Suprapubic skin (tissue), 3 donors: ENCODE measurements around the gene OSM.

Experiments used
- POLR2A ChIP-seq, 2 donors: fragments of 450-650 bp; IDR thresholded peaks; one replicate each; pipeline ENCODE4 v1.6.1; 2017; ENCODE audit warnings: antibody characterized with exemption in 2 of 2, mild to moderate bottlenecking in 2 of 2, moderate library complexity in 2 of 2
- TF ChIP-seq, protein P1 (sequence below), 2 donors: fragments of 200-600 bp in 1 of 2; fragments of 450-650 bp in 1 of 2; sonication (generic) in 1 of 2; IDR thresholded peaks; one replicate each; pipeline ENCODE4 v1.5.1; 2016 to 2019; ENCODE audit warnings: antibody characterized with exemption in 2 of 2, mild to moderate bottlenecking in 1 of 2, moderate library complexity in 1 of 2

DNA sequence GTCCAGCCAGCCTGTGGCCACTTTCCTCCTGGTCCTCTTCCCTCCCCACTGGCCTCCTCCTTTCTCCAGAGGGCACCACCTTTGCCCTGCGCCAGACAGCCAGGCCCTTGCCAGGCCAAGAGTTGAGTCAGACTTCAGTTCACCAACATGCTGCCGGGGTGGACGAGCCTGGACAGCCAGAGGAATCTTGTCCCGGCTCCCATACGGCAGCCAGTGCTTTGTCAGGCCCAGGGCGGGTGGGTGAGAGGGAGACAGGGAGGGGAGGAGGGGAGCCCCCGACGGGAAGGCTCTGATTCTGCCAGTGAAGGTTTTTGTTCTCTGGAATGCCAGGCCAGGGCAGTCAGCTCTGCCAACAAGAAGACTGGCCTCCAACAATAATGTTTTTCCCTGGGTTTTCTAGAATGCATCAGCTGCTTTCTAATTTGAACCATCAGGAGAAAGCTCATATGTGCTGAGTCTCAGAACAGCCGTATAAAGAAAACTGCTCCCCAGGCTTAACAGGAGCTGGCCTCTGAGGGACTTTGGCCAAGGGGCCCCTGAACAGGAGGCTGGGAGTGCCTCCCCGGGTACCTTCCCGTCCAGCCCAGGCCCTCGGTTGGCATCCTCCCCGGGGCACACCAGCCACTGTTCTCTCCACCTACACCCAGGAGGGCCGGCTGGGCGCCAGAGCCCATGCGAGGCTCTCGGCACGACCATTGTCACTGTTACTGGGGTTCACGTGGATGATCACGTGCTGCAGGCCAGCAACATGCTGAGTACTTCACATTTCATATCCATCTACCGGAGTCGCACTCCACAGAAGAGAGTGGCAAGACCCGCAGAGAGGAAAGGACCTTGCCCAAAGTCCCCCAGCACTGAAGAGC, 48.7 kb downstream of the OSM start:
- TF ChIP-seq POLR2A (IDR thresholded peaks at IDR 0.05): no peak
- TF ChIP-seq, protein P1, sequence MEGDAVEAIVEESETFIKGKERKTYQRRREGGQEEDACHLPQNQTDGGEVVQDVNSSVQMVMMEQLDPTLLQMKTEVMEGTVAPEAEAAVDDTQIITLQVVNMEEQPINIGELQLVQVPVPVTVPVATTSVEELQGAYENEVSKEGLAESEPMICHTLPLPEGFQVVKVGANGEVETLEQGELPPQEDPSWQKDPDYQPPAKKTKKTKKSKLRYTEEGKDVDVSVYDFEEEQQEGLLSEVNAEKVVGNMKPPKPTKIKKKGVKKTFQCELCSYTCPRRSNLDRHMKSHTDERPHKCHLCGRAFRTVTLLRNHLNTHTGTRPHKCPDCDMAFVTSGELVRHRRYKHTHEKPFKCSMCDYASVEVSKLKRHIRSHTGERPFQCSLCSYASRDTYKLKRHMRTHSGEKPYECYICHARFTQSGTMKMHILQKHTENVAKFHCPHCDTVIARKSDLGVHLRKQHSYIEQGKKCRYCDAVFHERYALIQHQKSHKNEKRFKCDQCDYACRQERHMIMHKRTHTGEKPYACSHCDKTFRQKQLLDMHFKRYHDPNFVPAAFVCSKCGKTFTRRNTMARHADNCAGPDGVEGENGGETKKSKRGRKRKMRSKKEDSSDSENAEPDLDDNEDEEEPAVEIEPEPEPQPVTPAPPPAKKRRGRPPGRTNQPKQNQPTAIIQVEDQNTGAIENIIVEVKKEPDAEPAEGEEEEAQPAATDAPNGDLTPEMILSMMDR (IDR thresholded peaks at IDR 0.05): no peak
